Lower lobe of right lung (tissue), 2 donors: ENCODE results near the gene RANBP9. TPM values are rescaled to one million over a fixed set of nuclear protein-coding genes. Genes with fewer than 3 reads are reported as not detected.

ENCODE experiments used
- ATAC-seq, 2 donors: fragments of 200-7000 bp; cut with Tn5 transposase; one replicate each; pipeline ENCODE4 v1.9.1; 2020 to 2022; ENCODE audit warnings: mild to moderate bottlenecking in 2 of 2, moderate library complexity in 2 of 2
- DNase-seq: peaks from one replicate; pipeline ENCODE4 v3.0.0-alpha.2; 2020
- H3K27ac ChIP-seq: fragments of 200-600 bp; one replicate; pipeline ENCODE4 v1.8.0; 2022
- H3K27me3 ChIP-seq: fragments of 200-600 bp; one replicate; pipeline ENCODE4 v1.8.0; 2022; ENCODE audit warnings: low read depth
- H3K36me3 ChIP-seq: fragments of 200-600 bp; one replicate; pipeline ENCODE4 v1.8.0; 2022; ENCODE audit warnings: mild to moderate bottlenecking
- H3K4me1 ChIP-seq: fragments of 200-600 bp; one replicate; pipeline ENCODE4 v1.8.0; 2022
- H3K4me3 ChIP-seq: fragments of 200-600 bp; one replicate; pipeline ENCODE4 v1.8.0; 2022; ENCODE audit warnings: mild to moderate bottlenecking
- H3K9me3 ChIP-seq: fragments of 200-600 bp; one replicate; pipeline ENCODE4 v1.8.0; 2022
- intact Hi-C: fragments of 100-400 bp; cut with DNase I; formaldehyde crosslinking; loops from one replicate; pipeline ENCODE4 v1.11.0; 2022
- total RNA-seq: library from RNA; stranded (reverse); fragmentation: NEBNext Ultra II Directional; extraction: Animal tissue kit (Norgen Biotek cat#: 25700); gene quantifications from one replicate; pipeline ENCODE4 v1.2.1, GENCODE V29; 2021
- TF ChIP-seq, protein P1 (sequence below): fragments of 200-600 bp; IDR thresholded peaks from one replicate; pipeline ENCODE4 v1.8.0; 2022; ENCODE audit warnings: antibody characterized with exemption, mild to moderate bottlenecking
- donor health status: DM: no; HTN: yes; CAD: no; lungs with severe emphysema.

The RANBP9 gene
- total RNA-seq, 1 donor from 2014 or later: 37.0 TPM

DNA sequence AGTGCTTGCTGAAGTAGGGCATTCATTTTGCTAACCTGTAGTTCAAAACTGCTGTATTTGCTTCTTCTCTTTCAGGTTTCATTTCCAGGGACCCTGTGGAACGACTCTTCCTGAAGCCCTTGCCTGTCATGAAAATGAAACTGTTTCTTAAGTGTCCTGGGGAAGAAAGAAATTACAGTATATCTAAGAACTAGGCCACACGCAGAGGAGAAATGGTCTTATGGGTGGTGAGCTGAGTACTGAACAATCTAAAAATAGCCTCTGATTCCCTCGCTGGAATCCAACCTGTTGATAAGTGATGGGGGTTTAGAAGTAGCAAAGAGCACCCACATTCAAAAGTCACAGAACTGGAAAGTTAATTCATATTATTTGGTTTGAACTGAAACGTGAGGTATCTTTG, 99.9 kb downstream of the RANBP9 start:
- intact Hi-C loops: no loop called here

DNA sequence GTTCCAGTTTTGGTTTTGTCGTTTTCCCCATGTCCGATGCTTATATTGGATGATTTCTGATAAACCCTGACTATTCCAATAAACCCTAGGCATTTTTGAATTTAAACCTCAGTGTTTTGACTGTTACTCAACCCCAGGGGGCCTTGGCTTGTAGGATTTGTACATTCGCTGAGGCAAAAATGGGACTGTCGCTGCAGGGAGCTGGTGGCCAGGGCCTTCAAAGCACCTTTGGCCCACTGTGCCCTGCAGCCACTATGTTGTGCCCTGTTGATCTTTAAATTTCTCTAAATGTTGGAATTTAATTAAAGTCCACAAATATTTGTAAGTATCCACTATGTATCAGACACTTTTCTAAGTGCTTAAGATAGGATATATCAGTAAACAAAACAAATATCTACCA, 106.0 kb downstream of the RANBP9 start:
- no peak overlapping the region for H3K27ac ChIP-seq
- no peak for DNase-seq
- intact Hi-C loops: no loop called here
- H3K9me3 ChIP-seq: no peaks in the 10 kb centered on the region
- no peak for ATAC-seq
- peaks cover 56% of the 10 kb centered on the region for H3K36me3 ChIP-seq
- no peaks in the 10 kb centered on the region for H3K27me3 ChIP-seq
- no peaks in the 10 kb centered on the region for H3K4me1 ChIP-seq
- H3K4me3 ChIP-seq: no peak overlapping the region
- TF ChIP-seq, protein P1, sequence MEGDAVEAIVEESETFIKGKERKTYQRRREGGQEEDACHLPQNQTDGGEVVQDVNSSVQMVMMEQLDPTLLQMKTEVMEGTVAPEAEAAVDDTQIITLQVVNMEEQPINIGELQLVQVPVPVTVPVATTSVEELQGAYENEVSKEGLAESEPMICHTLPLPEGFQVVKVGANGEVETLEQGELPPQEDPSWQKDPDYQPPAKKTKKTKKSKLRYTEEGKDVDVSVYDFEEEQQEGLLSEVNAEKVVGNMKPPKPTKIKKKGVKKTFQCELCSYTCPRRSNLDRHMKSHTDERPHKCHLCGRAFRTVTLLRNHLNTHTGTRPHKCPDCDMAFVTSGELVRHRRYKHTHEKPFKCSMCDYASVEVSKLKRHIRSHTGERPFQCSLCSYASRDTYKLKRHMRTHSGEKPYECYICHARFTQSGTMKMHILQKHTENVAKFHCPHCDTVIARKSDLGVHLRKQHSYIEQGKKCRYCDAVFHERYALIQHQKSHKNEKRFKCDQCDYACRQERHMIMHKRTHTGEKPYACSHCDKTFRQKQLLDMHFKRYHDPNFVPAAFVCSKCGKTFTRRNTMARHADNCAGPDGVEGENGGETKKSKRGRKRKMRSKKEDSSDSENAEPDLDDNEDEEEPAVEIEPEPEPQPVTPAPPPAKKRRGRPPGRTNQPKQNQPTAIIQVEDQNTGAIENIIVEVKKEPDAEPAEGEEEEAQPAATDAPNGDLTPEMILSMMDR: no peak

More for the DNA sequence above, 99.9 kb downstream of the RANBP9 start:
- Histone ChIP-seq H3K27me3 (no peaks in the 10 kb centered on the region), H3K4me1 (peaks cover 17% of the 10 kb centered on the region), H3K36me3 (no peaks in the 10 kb centered on the region), H3K27ac (no peak overlapping the region), H3K4me3 (no peak overlapping the region), H3K9me3 (no peaks in the 10 kb centered on the region)
- ATAC-seq (no peak), DNase-seq (no peak)
- TF ChIP-seq, protein P1: no peak

DNA sequence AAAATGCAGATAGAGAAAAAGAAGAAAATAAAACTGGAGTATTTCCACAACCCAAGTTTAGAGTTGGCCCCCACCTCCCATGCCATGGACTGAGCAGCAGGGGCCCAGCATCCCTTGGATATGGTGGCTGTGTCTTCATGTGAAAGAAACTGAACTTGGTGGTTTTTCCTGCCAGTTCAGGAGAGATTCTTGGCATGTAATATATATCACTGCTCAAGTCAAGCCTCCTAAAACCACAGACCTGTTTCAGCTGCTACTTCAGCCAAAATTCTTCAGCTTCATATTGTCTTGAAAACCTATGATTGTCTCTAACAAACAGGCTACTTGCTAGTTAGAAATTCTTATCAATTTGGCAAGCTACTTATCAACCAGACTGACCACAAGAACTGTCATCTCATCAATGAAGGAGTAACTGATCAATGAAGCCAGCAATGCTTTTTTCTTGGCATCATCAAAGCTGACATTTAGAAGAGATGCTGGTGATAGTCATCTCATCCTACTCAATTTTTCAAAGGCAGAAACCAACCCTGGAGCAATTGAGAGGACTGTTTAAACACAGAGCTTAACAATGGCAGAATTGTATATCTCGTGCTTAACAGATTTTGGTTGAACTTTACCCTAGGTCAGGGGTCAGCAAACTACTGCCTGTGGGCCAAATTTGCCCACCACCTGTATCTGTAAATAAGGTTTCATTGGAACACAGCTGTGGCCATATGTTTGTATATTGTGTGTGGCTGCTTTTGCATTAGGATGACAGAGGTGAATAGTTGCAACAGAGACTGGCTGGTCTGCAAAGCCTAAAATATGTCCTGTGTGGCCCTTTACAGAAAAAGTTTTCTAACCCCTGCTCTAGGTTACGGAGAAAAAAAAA, 106.9 kb downstream of the RANBP9 start:
- H3K4me1 ChIP-seq: no peaks in the 10 kb centered on the region
- ATAC-seq (no peak), DNase-seq (no peak)
- H3K9me3 ChIP-seq: no peaks in the 10 kb centered on the region
- peaks cover 59% of the 10 kb centered on the region for H3K36me3 ChIP-seq
- TF ChIP-seq, protein P1: no peak
- intact Hi-C loops: no loop called here
- no peaks in the 10 kb centered on the region for H3K27me3 ChIP-seq
- no peak overlapping the region for H3K4me3 ChIP-seq
- no peak overlapping the region for H3K27ac ChIP-seq

DNA sequence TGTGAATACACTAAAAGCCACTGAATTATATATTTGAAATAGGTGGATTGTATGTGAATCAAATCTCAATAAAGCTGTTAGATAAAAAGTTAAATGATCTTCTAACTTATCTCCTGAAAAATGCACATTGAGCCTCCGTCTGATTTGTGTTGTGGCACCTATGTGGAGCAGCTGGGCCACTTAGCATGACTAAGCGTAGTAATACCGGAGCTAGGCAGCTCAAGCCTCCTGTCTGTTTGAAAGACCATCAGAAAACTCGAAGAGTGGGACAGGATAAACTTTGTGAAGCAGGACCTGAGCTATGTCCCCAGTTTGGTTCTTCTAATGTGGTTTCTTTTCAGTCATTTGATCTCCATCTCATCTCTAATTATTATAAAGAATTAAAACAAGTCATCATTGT, 107.5 kb downstream of the RANBP9 start:
- TF ChIP-seq, protein P1: no peak
- no peaks in the 10 kb centered on the region for H3K4me1 ChIP-seq
- intact Hi-C loops: no loop called here
- H3K36me3 ChIP-seq: peaks cover 59% of the 10 kb centered on the region
- H3K27me3 ChIP-seq: no peaks in the 10 kb centered on the region
- no peak overlapping the region for H3K27ac ChIP-seq
- H3K9me3 ChIP-seq: no peaks in the 10 kb centered on the region
- ATAC-seq (no peak), DNase-seq (no peak)
- no peak overlapping the region for H3K4me3 ChIP-seq

DNA sequence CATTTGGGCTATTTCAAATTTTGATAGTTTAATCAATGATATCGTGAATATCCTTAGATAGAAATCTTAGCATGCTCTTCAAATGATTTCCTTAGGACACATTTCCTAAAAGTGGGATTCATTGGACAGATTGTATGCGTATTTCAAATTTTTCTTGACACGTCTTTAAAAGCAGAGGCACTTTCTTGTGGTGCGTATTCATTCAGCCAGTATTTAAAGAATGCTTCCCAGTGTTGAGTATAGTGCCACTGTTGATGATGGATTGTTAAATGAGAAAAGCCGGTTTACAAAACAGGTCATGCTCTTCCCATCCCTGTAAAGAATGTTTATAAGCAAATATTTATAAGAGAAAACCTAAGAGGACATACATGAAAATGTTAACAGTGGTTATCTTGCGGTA, 111.6 kb downstream of the RANBP9 start:
- H3K27me3 ChIP-seq: no peaks in the 10 kb centered on the region
- ATAC-seq (no peak), DNase-seq (no peak)
- no peak overlapping the region for H3K4me3 ChIP-seq
- H3K27ac ChIP-seq: no peak overlapping the region
- TF ChIP-seq, protein P1: no peak
- H3K4me1 ChIP-seq: no peaks in the 10 kb centered on the region
- peaks cover 79% of the 10 kb centered on the region for H3K36me3 ChIP-seq
- no peaks in the 10 kb centered on the region for H3K9me3 ChIP-seq
- intact Hi-C loops: no loop called here
